Ectodermal cell (in vitro differentiated cells): ENCODE data around the gene TCAF1. TPM values are rescaled to one million over a fixed set of nuclear protein-coding genes. Genes with fewer than 3 reads are reported as not detected.

Experiments
- H3K27ac ChIP-seq: 2 replicates; pipeline ENCODE4 v1.7.0; 2013; ENCODE audit warnings: mild to moderate bottlenecking, low read depth, low read length; ENCODE audit not compliant: insufficient read depth, poor library complexity, severe bottlenecking
- H3K27me3 ChIP-seq: 2 replicates; pipeline ENCODE4 v1.7.0; 2013; ENCODE audit warnings: mild to moderate bottlenecking, low read length; ENCODE audit not compliant: insufficient read depth, control insufficient read depth, poor library complexity, severe bottlenecking
- H3K36me3 ChIP-seq: one replicate; pipeline ENCODE4 v1.7.0; 2013; ENCODE audit warnings: low read length; ENCODE audit not compliant: control insufficient read depth, insufficient read depth
- H3K4me1 ChIP-seq: one replicate; pipeline ENCODE4 v1.7.0; 2013; ENCODE audit warnings: low read length; ENCODE audit not compliant: control insufficient read depth, insufficient read depth
- H3K4me3 ChIP-seq: 2 replicates; pipeline ENCODE4 v1.7.0; 2013; ENCODE audit warnings: low read depth, low read length, control low read depth; ENCODE audit not compliant: insufficient read depth
- H3K9me3 ChIP-seq: 2 replicates; pipeline ENCODE4 v1.7.0; 2013; ENCODE audit warnings: mild to moderate bottlenecking, low read length, moderate library complexity; ENCODE audit not compliant: control insufficient read depth
- WGBS, 2 experiments: methylation state at CpG; one replicate each; pipeline ENCODE4 v1.1.7; 2013; ENCODE audit warnings: missing lambda C conversion rate in 2 of 2; 5-methylcytosine and 5-hydroxymethylcytosine counted together
- polyA plus RNA-seq, 4 experiments: library from polyadenylated mRNA; stranded (reverse); fragments of 50-300 nt; gene quantifications; one replicate each; pipeline ENCODE4 v1.2.3, GENCODE V29; 2013

TCAF1 gene
- polyA plus RNA-seq (2013, experiment 1 of 4) = 134 TPM
- 135 TPM for polyA plus RNA-seq (2013, experiment 2 of 4)
- polyA plus RNA-seq (2013, experiment 3 of 4) = 81.5 TPM
- polyA plus RNA-seq (2013, experiment 4 of 4) = 95.3 TPM

DNA sequence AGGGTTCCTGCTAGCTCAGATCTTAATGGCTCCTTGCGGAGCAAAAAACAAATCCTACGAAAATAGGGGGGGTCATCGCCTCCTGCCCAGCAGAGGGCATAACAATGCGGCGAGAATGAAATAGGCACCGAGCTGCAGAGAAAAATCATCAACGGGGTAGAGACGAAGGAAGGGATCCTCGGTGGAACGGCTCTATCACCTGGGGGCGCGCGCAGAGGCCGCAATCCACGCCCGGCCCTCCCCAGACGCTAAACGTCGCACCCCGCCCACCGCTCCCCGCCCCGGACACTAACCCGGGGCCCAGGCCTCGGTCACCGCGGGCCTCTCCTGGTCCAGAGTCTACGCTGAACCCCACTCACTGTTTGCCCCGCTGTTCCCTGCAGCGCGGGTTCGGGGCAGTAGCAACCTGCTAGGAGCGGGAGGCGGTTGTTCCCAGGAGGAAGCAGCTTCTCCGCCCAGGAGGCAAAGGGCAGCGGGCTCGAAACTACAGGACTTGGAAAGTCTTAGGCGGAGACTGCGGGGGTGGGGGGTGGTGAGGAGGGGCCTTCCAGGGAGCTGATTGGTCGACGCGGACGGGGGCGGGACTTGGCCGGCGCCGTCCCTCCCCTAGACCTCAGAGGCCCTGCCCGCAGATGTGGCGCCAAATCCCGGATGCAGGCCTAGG lies at the start of gene TCAF1:
Gene TCAF1, minus strand, starts transcription at position 509 of the 664 bp plus-strand sequence. CDS start 25,568 bp downstream, outside the sequence.
- Histone ChIP-seq H3K27ac (peak within 1 kb of the TSS; percentile 97), H3K4me3 (peak within 1 kb of the TSS; percentile 92), H3K4me1 (peaks cover 31% of the 10 kb centered on the region), H3K36me3 (no peaks in the 10 kb centered on the region), H3K27me3 (no peaks in the 10 kb centered on the region), H3K9me3 (no peaks in the 10 kb centered on the region)
- WGBS, 2 experiments = 0% methylated on average over 50 of the region's 50 CpGs

DNA sequence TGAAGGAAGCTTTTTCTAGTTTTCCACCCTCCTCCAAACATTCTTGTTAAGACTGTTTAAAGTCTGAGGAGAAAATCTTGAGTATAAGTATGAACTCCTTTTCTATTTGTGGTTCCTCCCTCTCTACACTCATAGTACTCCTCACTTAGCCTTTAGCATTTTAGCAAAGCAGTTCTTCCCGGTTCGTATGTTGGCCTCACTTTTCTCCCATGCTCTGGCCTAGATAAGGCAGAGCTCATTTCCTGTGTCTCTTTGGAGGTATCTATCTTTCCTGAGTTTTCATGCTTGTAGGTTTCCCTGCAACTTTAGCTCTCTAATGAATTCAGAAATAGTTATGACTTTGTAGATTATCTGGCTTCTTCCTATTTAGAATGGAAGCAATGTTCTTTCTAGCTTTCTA lies 46.8 kb upstream of the TCAF1 start:
- WGBS, 2 experiments = 91 to 92% methylated on average over 2 of the region's 2 CpGs
- Histone ChIP-seq H3K4me3 (no peak overlapping the region), H3K9me3 (no peaks in the 10 kb centered on the region), H3K27me3 (no peaks in the 10 kb centered on the region), H3K27ac (no peak overlapping the region), H3K36me3 (no peaks in the 10 kb centered on the region), H3K4me1 (no peaks in the 10 kb centered on the region)

DNA sequence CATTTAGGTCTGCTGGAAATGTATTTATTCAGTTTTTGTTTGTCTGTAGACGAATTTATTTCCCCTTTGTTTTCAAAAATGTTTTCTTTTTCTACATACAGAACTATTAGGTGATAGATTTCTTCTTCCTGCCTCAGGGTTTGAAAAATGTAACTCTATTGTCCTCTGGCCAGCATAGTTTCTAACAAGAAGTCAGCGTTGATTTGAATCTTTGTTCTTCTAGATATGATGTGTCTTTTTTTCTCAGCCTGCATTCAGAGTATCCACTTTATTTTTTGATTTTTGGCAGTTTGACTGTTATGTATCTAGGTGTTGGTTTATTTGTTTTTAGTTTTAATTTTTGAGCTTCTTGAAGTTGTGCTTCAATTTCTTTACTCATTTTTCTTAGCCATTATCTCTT lies 45.1 kb upstream of the TCAF1 start:
- H3K27ac ChIP-seq = no peak overlapping the region
- H3K4me3 ChIP-seq = no peak overlapping the region
- no peaks in the 10 kb centered on the region for H3K9me3 ChIP-seq
- WGBS, 2 experiments = 92 to 94% methylated on average over 1 to 2 of the region's 2 CpGs
- no peaks in the 10 kb centered on the region for H3K27me3 ChIP-seq
- no peaks in the 10 kb centered on the region for H3K36me3 ChIP-seq
- H3K4me1 ChIP-seq = no peaks in the 10 kb centered on the region

- Histone ChIP-seq H3K4me3 (no peak overlapping the region), H3K27me3 (no peaks in the 10 kb centered on the region), H3K4me1 (no peaks in the 10 kb centered on the region), H3K36me3 (no peaks in the 10 kb centered on the region), H3K27ac (no peak overlapping the region), H3K9me3 (no peaks in the 10 kb centered on the region)
- WGBS, 2 experiments = 94 to 96% methylated on average over 4 of the region's 4 CpGs
Measured at GRCh38 chr7:143945423-143945822, 43.4 kb upstream of the TCAF1 start.

- 94% methylated on average over 5 of the region's 5 CpGs for WGBS, 2 experiments
- no peaks in the 10 kb centered on the region for H3K9me3 ChIP-seq
- no peak overlapping the region for H3K4me3 ChIP-seq
- H3K36me3 ChIP-seq = no peaks in the 10 kb centered on the region
- H3K27me3 ChIP-seq = no peaks in the 10 kb centered on the region
- no peak overlapping the region for H3K27ac ChIP-seq
- no peaks in the 10 kb centered on the region for H3K4me1 ChIP-seq
Measured at GRCh38 chr7:143938379-143939243, 36.6 kb upstream of the TCAF1 start.

DNA sequence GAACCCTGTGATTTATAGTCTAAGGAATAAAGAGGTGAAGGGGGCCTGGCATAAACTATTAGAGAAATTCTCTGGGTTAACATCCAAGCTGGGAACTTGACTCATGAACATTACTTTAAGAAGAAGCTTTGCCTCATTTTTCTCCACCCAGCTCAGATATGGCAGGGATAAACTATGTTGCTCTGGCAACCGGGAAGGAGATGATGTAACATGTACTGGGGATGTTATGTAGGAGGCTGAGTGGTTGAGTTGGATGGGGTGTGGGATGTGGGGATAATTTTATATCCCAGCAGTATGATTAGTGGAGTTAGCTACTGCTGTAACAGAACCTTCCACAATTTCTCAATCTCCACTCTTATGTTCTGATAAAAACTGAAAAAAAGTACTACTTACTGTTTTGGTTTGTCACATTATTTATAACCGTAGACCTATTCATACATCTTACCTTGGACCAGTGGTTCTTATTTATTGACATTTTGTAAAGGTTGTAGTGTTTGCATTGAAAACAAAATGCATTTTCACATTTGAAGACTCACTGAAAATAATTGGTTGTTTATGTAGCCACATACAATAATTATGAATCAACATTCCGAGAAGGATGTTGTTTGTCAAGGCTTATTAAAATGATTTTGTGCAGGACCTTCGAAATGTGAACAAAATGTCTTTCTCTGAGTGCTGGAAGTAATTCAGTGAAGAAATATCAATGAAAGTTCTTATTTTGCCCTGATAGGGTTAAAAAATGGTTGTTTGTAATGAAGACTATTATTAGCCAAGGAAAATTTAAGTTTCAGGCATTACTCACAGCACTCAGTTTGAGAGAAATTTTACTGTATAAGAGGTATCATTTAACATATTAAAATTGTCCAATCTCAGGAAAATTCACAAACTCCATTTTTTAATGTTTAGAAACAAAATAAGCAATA lies 34.4 kb upstream of the TCAF1 start:
- Histone ChIP-seq H3K27ac (no peak overlapping the region), H3K9me3 (no peaks in the 10 kb centered on the region), H3K4me1 (no peaks in the 10 kb centered on the region), H3K27me3 (no peaks in the 10 kb centered on the region), H3K36me3 (no peaks in the 10 kb centered on the region), H3K4me3 (no peak overlapping the region)
- WGBS, 2 experiments = 88 to 96% methylated on average over 3 of the region's 4 CpGs

GRCh38 chr7:143934526-143935325 lies 32.8 kb upstream of the TCAF1 start, which contains the start of gene OR2F2:
Gene OR2F2, plus strand, starts transcription at chr7:143935233. Its CDS starts 0 bp downstream, at chr7:143935233.
- H3K36me3 ChIP-seq = no peaks in the 10 kb centered on the region
- 81 to 88% methylated on average over 3 of the region's 3 CpGs for WGBS, 2 experiments
- H3K27ac ChIP-seq = no peak within 1 kb of the TSS
- no peaks in the 10 kb centered on the region for H3K9me3 ChIP-seq
- H3K27me3 ChIP-seq = no peaks in the 10 kb centered on the region
- H3K4me1 ChIP-seq = no peaks in the 10 kb centered on the region
- no peak within 1 kb of the TSS for H3K4me3 ChIP-seq

- H3K4me3 ChIP-seq = no peak overlapping the region
- no peak overlapping the region for H3K27ac ChIP-seq
- H3K27me3 ChIP-seq = no peaks in the 10 kb centered on the region
- H3K36me3 ChIP-seq = no peaks in the 10 kb centered on the region
- H3K4me1 ChIP-seq = no peaks in the 10 kb centered on the region
- H3K9me3 ChIP-seq = no peaks in the 10 kb centered on the region
Measured at GRCh38 chr7:143931739-143932138, 29.8 kb upstream of the TCAF1 start.

GRCh38 chr7:143929224-143929920 lies 27.4 kb upstream of the TCAF1 start:
- H3K9me3 ChIP-seq = no peaks in the 10 kb centered on the region
- no peak overlapping the region for H3K4me3 ChIP-seq
- H3K27ac ChIP-seq = no peak overlapping the region
- 92 to 97% methylated on average over 1 of the region's 1 CpG for WGBS, 2 experiments
- no peaks in the 10 kb centered on the region for H3K27me3 ChIP-seq
- no peaks in the 10 kb centered on the region for H3K36me3 ChIP-seq
- no peaks in the 10 kb centered on the region for H3K4me1 ChIP-seq
